Endometrial microvascular endothelial cells (primary cell): ENCODE data around the gene FMR1NB. TPM values are rescaled to one million over a fixed set of nuclear protein-coding genes. Genes with fewer than 3 reads are reported as not detected.

Experiments
- in situ Hi-C: cut with HindIII; loops from 2 replicates; pipeline ENCODE4 v1.10.0; 2017; ENCODE audit warnings: low sequenced_read_pairs, low pct_unique_long_range_greater_than_20kb; ENCODE audit errors: inconsistent ontology term
- total RNA-seq: library from RNA; depleted of rRNA; stranded (reverse); fragments of >200 nt; gene quantifications from one replicate; pipeline ENCODE4 v1.2.3, GENCODE V29; 2015; ENCODE audit errors: inconsistent ontology term

Gene FMR1NB, protein sequence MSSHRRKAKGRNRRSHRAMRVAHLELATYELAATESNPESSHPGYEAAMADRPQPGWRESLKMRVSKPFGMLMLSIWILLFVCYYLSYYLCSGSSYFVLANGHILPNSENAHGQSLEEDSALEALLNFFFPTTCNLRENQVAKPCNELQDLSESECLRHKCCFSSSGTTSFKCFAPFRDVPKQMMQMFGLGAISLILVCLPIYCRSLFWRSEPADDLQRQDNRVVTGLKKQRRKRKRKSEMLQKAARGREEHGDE
- not detected for total RNA-seq

DNA sequence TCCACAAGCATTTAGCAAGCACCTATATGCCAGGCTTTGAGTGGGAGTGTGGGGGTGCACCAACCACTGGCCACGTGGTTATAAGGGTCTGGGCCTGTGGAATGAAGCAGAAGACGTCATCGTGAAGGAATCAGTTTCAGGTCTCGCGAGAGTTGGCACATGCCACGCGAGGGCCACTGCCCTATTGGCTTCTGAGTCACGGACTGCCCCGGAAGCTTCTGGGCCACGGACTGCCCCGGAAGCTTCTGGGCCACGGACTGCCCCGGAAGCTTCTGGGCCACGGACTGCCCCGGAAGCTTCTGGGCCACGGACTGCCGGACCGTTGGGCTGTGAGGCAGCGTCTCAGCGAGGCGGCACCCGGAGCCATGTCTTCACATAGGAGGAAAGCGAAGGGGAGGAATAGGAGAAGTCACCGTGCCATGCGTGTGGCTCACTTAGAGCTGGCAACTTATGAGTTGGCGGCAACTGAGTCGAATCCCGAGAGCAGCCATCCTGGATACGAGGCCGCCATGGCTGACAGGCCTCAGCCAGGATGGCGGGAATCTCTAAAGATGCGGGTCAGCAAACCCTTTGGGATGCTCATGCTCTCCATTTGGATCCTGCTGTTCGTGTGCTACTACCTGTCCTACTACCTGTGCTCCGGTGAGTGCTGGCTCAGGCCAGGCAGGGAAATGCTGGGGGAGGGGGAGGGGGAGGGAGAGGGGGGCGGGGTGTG is at the start of gene FMR1NB:
TSS of gene FMR1NB (plus strand) at position 300 of the 715 bp plus-strand sequence. CDS start at position 366, 66 bp downstream.
- in situ Hi-C loops: no loop called here

DNA sequence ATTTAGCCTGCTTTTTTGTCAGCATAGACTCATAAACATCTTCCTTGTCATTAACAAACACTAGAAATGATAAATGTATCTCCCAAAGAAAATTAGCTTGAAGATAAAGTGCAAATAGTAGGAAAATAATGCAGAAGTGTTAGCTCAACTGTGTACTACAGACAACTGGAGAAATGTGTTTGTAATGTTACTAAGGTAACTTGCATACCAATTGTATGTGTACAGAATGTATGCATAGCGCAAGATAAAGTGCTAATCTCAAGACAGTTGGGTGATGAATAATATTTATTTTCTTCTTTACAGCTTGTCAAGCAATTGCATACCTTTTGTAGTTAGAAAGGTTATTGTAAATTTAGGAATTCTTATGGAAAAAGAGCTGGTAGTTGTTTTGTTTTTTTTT is 47.3 kb upstream of the FMR1NB start:
- in situ Hi-C loops: no loop called here

DNA sequence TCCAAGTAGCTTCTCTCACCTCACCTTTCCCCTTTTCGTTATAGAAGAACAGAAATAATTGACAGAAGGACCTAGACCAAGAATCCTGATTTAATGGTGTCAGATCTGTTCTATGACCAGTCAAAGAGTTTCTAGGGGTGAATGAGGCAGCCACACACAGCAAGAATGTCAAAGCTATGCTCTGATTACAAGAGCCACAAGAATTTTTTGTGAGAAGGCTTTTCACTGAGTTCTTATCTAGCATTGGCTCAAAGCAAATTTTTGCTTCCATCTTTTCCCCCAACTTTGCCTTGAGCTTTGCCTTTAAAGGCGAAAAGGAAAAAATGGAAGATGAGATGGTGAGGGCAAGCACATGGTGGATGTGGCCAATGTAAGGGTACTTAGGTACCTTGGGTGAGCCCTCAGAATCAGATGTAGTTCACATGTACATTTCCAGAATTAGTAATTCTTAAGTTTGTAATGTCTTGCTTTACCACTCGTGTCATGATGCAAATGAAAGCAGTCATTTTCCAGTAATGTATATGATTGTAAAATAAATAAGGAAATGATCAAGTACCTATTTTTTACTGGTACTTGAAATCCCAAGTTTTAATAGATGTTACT is 45.9 kb upstream of the FMR1NB start:
- in situ Hi-C loops: no loop called here

DNA sequence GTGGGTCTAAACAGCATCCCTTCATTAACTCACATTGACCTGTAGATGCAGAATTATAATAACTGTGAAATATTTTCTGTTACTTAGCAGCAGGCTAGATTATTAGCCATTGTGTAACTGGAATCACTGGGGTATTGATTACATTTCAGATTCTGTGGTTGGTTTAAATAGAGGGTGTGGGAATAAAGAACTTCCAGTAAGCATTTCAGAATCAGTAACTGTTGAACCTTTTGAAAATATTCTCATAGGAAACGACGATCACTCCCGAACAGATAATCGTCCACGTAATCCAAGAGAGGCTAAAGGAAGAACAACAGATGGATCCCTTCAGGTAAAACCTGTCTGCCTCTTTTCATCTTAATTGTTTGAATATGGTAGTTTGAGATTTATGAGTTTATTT is 35.9 kb upstream of the FMR1NB start:
- in situ Hi-C loops: no loop called here

DNA sequence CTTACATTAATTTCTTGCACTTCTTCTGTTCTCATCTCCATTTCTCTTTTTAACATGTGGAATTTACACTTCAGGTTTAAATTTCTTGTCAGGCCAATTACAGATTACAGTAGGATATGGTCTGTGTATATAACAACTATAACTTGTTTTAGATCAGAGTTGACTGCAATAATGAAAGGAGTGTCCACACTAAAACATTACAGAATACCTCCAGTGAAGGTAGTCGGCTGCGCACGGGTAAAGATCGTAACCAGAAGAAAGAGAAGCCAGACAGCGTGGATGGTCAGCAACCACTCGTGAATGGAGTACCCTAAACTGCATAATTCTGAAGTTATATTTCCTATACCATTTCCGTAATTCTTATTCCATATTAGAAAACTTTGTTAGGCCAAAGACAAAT is 32.6 kb upstream of the FMR1NB start:
- in situ Hi-C loops: no loop called here

DNA sequence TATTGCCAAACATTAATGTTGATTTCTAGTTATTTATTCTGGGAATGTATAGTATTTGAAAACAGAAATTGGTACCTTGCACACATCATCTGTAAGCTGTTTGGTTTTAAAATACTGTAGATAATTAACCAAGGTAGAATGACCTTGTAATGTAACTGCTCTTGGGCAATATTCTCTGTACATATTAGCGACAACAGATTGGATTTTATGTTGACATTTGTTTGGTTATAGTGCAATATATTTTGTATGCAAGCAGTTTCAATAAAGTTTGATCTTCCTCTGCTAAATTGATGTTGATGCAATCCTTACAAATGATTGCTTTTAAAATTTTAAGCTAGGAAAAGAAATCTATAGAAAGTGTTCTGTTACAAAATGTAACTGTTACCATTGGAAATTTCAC is 30.8 kb upstream of the FMR1NB start:
- in situ Hi-C loops: no loop called here

DNA sequence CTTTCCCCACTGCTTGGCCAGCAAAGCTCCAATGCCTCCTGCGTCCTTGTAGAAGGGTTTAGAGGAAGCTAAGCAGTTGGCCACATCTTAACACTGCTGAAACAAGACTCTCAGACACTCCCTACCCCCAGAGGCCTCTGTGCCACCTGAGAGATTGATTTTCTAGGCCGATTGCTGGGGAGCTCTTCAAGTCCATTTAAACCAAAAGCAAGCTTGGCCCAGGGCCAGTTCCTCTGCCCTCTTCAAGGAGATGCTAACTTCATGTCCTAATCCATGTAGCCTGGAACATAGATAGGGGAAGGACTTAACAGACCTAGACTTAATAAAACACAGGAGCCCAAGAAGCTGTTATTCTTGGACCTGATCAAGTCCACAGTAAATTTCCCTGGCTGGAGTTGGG is 27.2 kb upstream of the FMR1NB start:
- in situ Hi-C loops: no loop called here

DNA sequence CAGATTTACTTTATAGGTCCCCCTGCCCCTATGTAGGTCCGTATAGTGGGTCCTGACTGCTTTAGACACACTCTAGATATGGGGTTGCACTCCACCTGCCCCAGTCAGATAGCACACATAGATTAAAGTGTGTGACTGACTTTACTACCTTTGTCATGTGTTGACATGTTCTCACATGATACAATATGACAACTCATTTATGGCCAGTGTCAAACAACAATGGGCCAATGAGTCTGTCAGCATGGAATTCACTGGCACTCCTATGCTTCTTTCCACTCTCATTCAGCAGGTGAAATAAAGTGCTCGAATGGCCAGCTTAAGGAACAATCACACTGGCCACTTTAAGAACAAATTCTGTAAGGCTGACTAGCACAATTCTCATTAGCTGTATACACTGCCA is 23.8 kb upstream of the FMR1NB start:
- in situ Hi-C loops: no loop called here

DNA sequence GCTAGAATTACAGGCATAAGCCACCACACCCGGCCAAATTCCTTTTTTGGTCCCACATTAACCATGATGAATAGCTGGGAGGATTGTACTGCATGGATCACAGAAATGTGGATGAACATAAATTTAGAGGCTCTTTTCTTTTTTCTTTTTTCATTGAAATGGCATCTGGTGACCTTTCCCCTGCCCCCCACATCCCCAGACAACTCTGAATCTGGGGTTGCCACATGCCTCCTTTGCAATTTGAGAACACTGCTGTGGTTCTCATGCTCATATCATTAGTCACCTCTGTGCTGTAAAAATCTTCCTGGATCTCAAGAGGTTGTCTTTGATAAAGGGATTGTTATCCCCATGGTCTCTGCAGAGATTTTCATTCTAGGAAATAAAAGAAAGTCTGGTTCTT is 22.8 kb upstream of the FMR1NB start:
- in situ Hi-C loops: no loop called here

DNA sequence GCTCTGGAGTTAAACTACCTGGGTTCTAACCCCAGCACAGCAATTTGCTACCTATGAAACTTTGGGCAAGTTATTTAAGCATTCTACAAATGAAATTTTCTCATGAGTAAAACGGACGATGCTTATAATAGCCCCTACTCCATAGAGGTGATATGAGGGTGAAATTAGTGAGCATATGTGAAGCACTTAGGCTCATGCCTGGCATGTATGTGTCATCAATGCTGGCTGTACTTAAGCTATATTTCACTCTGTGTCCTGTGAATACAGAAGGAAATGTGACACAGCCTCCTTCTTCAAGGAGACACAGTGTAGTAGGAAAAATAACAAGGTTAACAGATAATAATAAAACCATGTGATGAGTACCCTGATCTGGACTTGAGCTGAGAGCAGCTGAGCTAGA is 20.4 kb upstream of the FMR1NB start:
- in situ Hi-C loops: no loop called here

DNA sequence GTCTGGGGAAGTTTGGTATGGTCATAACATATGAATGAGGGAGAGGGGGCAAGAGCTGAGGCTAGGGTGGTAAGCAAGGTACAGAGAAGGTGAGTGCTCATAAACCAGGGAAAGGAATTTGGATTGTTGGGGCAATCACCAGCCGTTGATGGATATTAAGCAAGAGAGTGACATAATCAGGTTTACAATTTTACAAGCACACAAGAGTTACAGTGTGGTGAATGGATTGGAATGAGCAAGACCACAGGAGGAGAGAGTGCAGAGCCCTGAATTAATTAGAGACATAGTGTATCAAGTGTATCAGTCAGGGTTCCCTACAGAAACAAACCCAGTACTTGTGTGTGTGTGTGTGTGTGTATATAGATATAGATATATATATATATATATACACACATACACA is 18.7 kb upstream of the FMR1NB start:
- in situ Hi-C loops: no loop called here

DNA sequence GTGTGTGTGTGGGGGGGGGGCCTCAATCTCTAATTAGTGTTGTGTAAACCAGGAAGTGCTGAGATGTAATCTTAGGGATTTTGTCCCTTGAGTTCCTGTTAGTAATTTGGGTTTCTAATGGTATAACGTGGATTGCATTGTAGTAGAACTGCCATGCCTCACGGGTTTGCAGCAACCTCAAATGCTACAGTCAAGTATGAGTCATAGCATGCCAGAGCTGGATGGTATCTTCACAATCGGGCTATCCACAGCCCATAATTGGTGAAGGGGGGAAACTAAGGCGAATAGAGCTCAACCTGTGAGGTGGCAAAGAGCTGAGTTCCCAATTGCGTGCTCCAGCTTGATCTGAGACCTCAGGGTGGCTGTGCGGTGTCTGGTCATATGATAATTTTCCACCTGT is 2.2 kb upstream of the FMR1NB start:
- in situ Hi-C loops: no loop called here

DNA sequence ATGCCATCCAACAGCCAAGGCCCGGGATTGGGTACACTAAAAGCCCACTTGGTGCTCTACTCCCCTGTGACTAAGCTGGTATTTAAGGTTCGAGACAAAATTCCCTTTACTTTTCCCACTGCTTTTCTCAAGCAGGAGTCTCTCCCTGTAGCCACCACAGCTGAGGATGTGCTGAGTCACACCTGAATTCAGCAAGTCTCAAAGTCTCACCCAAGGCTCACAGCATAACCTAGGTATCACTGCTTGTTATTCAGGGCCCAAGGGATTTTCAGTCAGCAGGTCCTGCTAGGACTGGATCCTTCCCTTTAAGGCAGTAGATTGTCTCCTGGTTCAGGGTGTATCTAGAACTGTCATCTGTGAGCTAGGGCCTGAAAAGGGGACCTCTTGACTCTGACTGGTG is 39.2 kb downstream of the FMR1NB start:
- in situ Hi-C loops: no loop called here

DNA sequence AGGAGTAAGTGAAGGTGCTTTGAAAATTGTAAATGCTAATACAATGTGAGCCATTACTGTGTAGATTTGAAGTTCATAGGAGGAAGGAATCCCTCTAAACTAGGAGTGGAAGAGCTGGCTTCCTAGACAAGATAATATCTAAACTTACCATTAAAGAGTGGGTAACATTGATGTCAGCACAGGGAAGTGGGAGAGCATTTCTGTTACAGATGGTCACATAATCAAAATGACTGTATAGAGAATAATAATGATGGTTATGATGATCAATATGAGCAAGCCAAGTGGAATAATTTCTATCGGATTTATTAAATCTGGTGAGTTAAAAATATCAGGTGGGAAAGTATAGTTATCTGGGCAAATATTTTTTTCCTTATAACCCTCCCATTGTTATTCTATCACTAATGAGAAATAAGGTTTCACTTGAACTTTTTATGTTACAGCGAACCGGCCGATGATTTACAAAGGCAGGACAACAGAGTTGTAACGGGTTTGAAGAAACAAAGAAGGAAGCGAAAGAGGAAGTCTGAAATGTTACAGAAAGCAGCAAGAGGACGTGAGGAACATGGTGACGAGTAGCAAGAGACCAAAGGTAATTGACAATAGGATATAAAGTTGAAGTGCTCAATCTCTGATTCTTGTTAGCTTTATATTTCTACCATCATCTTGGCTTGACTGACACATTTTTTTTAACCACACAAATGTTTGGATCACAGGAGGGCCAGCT is 43.5 kb downstream of the FMR1NB start:
- in situ Hi-C loops: no loop called here

DNA sequence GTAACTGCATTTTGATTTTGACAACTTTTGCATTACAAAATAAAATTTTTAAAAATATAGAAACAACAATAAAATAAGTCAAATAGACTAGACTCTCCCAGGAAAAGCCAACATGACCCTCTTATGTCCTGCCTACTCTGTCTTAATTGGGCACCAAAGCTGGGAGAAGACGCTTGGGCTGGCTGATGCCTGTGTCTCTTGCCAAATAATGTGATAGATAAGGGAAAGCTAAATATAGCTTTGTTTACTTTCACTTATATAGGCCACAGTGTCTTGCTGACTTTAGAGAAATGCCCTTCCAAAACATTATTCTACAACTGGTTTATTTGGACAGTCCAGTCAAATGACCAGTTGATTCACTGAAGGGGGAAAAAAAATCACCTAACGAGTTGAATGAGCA is 54.2 kb downstream of the FMR1NB start:
- in situ Hi-C loops: no loop called here

DNA sequence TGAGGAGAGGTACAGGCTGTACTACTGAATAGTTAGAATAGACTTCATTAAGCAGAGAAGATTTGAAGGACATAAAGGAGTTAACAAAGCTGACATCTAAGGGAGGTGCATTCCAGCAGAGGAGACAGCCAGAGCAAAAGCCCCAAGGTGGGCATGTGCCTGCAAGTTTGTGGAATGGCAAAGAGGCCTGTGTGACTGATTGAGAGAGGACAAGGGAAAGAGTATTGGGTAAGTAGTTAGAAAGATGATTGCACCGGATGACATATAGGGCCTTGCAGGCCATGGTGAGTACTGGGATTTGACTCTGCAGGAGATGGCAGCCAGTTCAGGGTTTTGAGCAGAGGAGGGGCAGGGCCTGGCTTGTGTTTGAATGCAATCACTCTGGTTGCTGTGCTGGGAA is 55.9 kb downstream of the FMR1NB start:
- in situ Hi-C loops: no loop called here

DNA sequence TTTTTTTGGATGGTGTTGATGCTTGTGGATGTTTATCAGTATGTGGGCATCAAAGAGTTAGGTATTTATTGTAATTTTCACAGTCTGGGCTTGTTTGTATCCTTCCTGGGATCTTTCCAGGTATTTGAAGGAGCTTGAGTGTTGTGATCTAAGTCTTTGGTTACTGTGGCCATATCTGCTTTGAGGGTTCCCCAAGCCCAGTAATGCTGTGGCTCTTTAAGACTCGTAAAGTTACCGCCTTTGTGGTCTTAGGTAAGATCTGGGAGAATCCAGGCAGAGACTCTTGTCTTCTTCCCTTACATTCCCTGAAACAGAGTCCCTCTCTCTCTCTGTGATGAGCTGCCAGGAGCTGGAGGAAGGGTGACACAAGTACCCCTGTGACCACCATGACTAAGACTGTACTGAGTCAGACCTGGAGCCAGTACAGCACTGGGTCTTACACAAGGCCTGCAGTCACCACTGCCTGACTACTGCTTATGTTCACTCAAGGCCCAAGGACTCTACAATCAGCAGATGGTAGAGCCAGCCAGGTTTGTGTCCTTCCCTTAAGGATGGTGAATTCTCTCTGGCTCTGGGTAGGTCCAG is 62.2 kb downstream of the FMR1NB start:
- in situ Hi-C loops: no loop called here

DNA sequence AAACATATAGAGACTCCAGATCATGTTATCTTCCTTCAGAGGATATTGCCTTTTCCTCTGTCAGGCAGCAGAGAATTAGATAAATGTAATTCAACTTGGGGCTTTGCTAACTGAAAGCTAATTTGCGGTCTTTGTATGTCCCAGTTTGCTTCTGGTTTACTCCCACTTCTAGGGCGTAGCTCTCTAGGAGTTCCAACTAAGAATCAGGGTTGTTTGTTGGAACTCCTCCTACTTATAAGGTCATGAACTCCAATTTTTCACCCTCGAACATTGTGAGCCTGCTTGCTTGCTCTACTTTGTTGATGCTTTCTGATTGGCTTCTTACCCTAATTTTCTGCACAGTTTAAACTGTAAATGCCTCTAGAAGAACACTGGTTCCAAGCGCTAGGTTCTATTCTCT is 66.1 kb downstream of the FMR1NB start:
- in situ Hi-C loops: no loop called here

DNA sequence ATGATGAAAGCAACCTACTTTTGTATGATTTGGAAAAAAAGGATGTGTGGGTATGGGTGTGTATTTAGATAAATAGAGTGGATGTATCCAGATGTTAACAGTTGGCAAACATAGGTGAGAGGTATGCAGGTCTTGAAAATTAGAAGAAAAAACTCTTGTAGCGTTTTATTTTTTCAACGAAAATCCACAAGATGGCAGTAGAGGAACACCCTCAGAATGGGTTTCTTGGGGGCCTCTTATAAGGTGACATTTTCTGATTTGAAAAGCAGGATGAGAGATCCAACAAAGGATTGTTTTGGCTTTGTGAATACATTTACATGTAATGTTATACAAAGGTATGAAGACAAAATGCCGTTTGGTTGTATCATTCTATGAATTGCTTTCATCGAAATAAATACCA is 68.3 kb downstream of the FMR1NB start:
- in situ Hi-C loops: no loop called here
